Stomach (tissue), 9 donors: ENCODE measurements around the gene CHURC1. TPM values are rescaled to one million over a fixed set of nuclear protein-coding genes. Genes with fewer than 3 reads are reported as not detected.

ENCODE experiments used
- DNase-seq, 2 donors: peaks; one replicate each; pipeline versions ENCODE4 v3.0.0 to v3.0.0-alpha.2; 2013 to 2019
- H3K27ac ChIP-seq, 5 donors: fragments of 200-600 bp in 4 of 5; sonication (generic) in 4 of 5; one replicate each; pipeline ENCODE4 v1.5.1; 2013 to 2019; ENCODE audit warnings: mild to moderate bottlenecking in 1 of 5, moderate library complexity in 1 of 5
- H3K27me3 ChIP-seq, 3 donors: fragments of 200-600 bp; sonication (generic); one replicate each; pipeline ENCODE4 v1.5.1; 2017 to 2019; ENCODE audit warnings: mixed run types in 1 of 3
- H3K36me3 ChIP-seq, 4 donors: fragments of 200-600 bp; sonication (generic); 1 replicate in 3 of 4; 2 replicates in 1 of 4; pipeline ENCODE4 v1.5.1; 2016 to 2019
- H3K4me1 ChIP-seq, 4 donors: fragments of 200-600 bp; sonication (generic); one replicate each; pipeline ENCODE4 v1.5.1; 2016 to 2019
- H3K4me3 ChIP-seq, 4 donors: fragments of 200-600 bp; sonication (generic) in 3 of 4; one replicate each; pipeline ENCODE4 v1.5.1; 2016 to 2019; ENCODE audit warnings: mild to moderate bottlenecking in 1 of 4
- H3K9me3 ChIP-seq, 4 donors: fragments of 200-600 bp; sonication (generic); one replicate each; pipeline ENCODE4 v1.5.1; 2016 to 2019
- CTCF ChIP-seq, 7 experiments: fragments of 450-650 bp in 4 of 7; fragments of 200-600 bp in 3 of 7; sonication (generic) in 3 of 7; IDR thresholded peaks; one replicate each; pipeline ENCODE4 v1.5.1; 2016 to 2019; ENCODE audit warnings: antibody characterized with exemption in 7 of 7, control low read depth in 2 of 7, mild to moderate bottlenecking in 1 of 7
- EP300 ChIP-seq: sonication (generic); formaldehyde crosslinking; IDR thresholded peaks from one replicate; pipeline ENCODE4 v1.6.1; 2017; ENCODE audit warnings: antibody characterized with exemption
- POLR2A ChIP-seq, 4 donors: fragments of 450-650 bp; IDR thresholded peaks; one replicate each; pipeline ENCODE4 v1.6.1; 2016; ENCODE audit warnings: antibody characterized with exemption in 4 of 4, control low read depth in 2 of 4, mild to moderate bottlenecking in 1 of 4, moderate library complexity in 1 of 4
- POLR2AphosphoS5 ChIP-seq, 3 donors: sonication (generic); formaldehyde crosslinking; IDR thresholded peaks; one replicate each; pipeline ENCODE4 v1.6.1; 2016; ENCODE audit warnings: antibody characterized with exemption in 3 of 3
- WGBS, 5 donors: extraction: QIAGEN DNeasy Blood & Tissue Kit in 3 of 5; methylation state at CpG; one replicate each; pipeline versions ENCODE4 v1.1.5 to v1.1.7; 2013 to 2018; 5-methylcytosine and 5-hydroxymethylcytosine counted together
- intact Hi-C: fragments of 100-400 bp; cut with DNase I; formaldehyde crosslinking; loops from one replicate; pipeline ENCODE4 v1.15.1; 2023; ENCODE audit warnings: low total_unique reads
- polyA plus RNA-seq, 3 donors: library from polyadenylated mRNA; stranded (reverse); fragments of 200-250 nt; gene quantifications; one replicate each; pipeline ENCODE4 v1.2.3, GENCODE V29; 2013
- total RNA-seq, 5 donors: library from RNA; depleted of rRNA; stranded (reverse); fragments of >200 nt; gene quantifications; one replicate each; pipeline versions ENCODE4 v1.1.0 to v1.2.3, GENCODE V29; 2014 to 2016
- donor health status: healthy with polysubstance abuse.
- donor health status: Bipolar disorder and iron deficiency.
- donor health status: healthy.

Gene CHURC1
- total and polyA plus RNA-seq, 8 donors: 20.4 to 102 (median 42.5) TPM

GRCh38 chr14:64920465-64920864, 6.2 kb downstream of the CHURC1 start:
- H3K27ac ChIP-seq: no peak overlapping the region
- no peak overlapping the region for H3K4me3 ChIP-seq
- peaks cover 10 to 18% (median 17%) of the 10 kb centered on the region in 4 donors for H3K36me3 ChIP-seq
- no peak for TF ChIP-seq POLR2AphosphoS5 (IDR thresholded peaks at IDR 0.05)
- TF ChIP-seq CTCF (IDR thresholded peaks at IDR 0.05): no peak
- no peak for TF ChIP-seq POLR2A (IDR thresholded peaks at IDR 0.05)
- no peak for TF ChIP-seq EP300
- no peaks in the 10 kb centered on the region for H3K9me3 ChIP-seq
- H3K27me3 ChIP-seq: no peaks in the 10 kb centered on the region
- no peak for DNase-seq
- peaks cover 8 to 51% (median 33%) of the 10 kb centered on the region in 4 donors for H3K4me1 ChIP-seq
- intact Hi-C loops: loop anchor here (10.0 kb wide), 1 partner anchor 54 kb away; the partner anchor contains the start of gene RAB15
- WGBS, 5 donors: 57 to 81% (median 80%) methylated on average over 2 of the region's 2 CpGs

GRCh38 chr14:64923015-64923414, 8.8 kb downstream of the CHURC1 start:
- intact Hi-C loops: loop anchor here (10.0 kb wide), 1 partner anchor 52 kb away; the partner anchor contains the start of gene RAB15
- H3K9me3 ChIP-seq: no peaks in the 10 kb centered on the region
- no peak for DNase-seq
- WGBS, 5 donors: 78 to 90% (median 86%) methylated on average over 3 of the region's 3 CpGs
- TF ChIP-seq POLR2AphosphoS5 (IDR thresholded peaks at IDR 0.05) (no peak), EP300 (no peak), CTCF (IDR thresholded peaks at IDR 0.05) (no peak), POLR2A (IDR thresholded peaks at IDR 0.05) (no peak)
- no peak overlapping the region for H3K4me3 ChIP-seq
- no peaks in the 10 kb centered on the region for H3K27me3 ChIP-seq
- H3K36me3 ChIP-seq: peaks cover 10 to 43% (median 42%) of the 10 kb centered on the region in 4 donors
- peaks cover 0 to 25% (median 16%) of the 10 kb centered on the region in 4 donors for H3K4me1 ChIP-seq
- H3K27ac ChIP-seq: no peak overlapping the region

GRCh38 chr14:64926398-64926995, 12.2 kb downstream of the CHURC1 start:
- DNase-seq: no peak
- peaks cover 10 to 76% (median 70%) of the 10 kb centered on the region in 4 donors for H3K36me3 ChIP-seq
- 78 to 90% (median 84%) methylated on average over 3 to 4 of the region's 4 CpGs for WGBS, 5 donors

DNA sequence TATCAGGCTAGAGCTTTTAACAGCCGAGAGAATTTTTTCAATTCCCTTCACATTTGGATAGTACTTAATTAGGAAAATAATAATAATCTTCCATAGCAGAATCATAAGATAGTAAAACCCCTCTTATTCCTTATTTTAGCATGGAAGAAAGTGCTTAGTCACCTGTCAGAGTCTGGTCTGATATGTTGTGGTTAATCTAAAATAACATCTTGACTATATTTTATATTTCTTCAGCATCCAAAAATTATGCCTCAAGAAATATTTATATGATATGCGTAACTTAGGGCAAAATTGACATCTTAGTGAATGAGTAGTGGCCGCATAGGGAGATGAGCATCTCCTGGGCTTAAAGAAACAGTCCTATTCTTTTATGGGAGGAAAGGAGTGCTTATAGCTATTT, 12.8 kb downstream of the CHURC1 start:
- H3K9me3 ChIP-seq: no peaks in the 10 kb centered on the region
- DNase-seq: no peak
- intact Hi-C loops: loop anchor here (10.0 kb wide), 1 partner anchor 48 kb away; the partner anchor contains the start of gene RAB15
- TF ChIP-seq EP300 (no peak), POLR2AphosphoS5 (IDR thresholded peaks at IDR 0.05) (no peak)
- H3K36me3 ChIP-seq: peaks cover 10 to 81% (median 75%) of the 10 kb centered on the region in 4 donors
- WGBS, 5 donors: 83 to 95% (median 93%) methylated on average over 3 of the region's 3 CpGs
- H3K27me3 ChIP-seq: no peaks in the 10 kb centered on the region
- H3K4me1 ChIP-seq: peaks cover 0 to 35% (median 15%) of the 10 kb centered on the region in 4 donors
- H3K27ac ChIP-seq: no peak overlapping the region
- H3K4me3 ChIP-seq: no peak overlapping the region

More at GRCh38 chr14:64926398-64926995, 12.2 kb downstream of the CHURC1 start:
- Histone ChIP-seq H3K4me1 (peaks cover 0 to 35% (median 15%) of the 10 kb centered on the region in 4 donors), H3K27ac (no peak overlapping the region), H3K27me3 (no peaks in the 10 kb centered on the region), H3K9me3 (no peaks in the 10 kb centered on the region), H3K4me3 (no peak overlapping the region)
- TF ChIP-seq EP300: no peak
- no peak for TF ChIP-seq POLR2AphosphoS5 (IDR thresholded peaks at IDR 0.05)
- TF ChIP-seq POLR2A (IDR thresholded peaks at IDR 0.05): no peak
- no peak for TF ChIP-seq CTCF (IDR thresholded peaks at IDR 0.05)
- intact Hi-C loops: loop anchor here (10.0 kb wide), 1 partner anchor 48 kb away; the partner anchor contains the start of gene RAB15
